Retinal pigment epithelial cell (primary cell): ENCODE data around the gene GADD45B.

ENCODE experiments used
- DNase-seq: peaks from one replicate; pipeline ENCODE4 v3.0.0-alpha.2; 2010; ENCODE audit warnings: low read depth
- H3K4me3 ChIP-seq: 2 replicates; pipeline ENCODE4 v1.5.1; 2011; ENCODE audit warnings: mild to moderate bottlenecking, low read length, control low read depth, moderate library complexity
- TF ChIP-seq, protein P1 (sequence below): conservative IDR thresholded peaks from 2 replicates; pipeline ENCODE4 v1.5.1; 2011; ENCODE audit warnings: low read depth, low read length, control low read depth, inconsistent platforms

GADD45B gene

DNA sequence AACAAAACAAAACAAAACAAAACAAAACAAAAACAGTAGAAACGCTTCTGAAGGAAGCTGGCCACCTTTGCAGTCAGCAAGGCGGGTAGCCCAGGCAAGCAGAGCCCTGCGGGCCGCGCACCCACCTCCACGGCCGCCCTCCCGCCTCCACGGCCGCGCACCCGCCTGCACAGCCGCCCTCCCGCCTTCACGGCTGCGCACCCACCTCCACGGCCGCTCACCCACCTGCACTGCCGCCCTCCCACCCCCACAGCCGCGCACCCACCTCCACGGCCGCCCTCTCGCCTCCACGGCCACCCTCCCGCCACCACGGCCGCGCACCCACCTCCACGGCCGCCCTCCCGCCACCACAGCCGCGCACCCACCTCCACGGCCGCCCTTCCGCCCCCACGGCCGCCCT is 39.5 kb upstream of the GADD45B start:
- no peak overlapping the region for H3K4me3 ChIP-seq
- TF ChIP-seq, protein P1, sequence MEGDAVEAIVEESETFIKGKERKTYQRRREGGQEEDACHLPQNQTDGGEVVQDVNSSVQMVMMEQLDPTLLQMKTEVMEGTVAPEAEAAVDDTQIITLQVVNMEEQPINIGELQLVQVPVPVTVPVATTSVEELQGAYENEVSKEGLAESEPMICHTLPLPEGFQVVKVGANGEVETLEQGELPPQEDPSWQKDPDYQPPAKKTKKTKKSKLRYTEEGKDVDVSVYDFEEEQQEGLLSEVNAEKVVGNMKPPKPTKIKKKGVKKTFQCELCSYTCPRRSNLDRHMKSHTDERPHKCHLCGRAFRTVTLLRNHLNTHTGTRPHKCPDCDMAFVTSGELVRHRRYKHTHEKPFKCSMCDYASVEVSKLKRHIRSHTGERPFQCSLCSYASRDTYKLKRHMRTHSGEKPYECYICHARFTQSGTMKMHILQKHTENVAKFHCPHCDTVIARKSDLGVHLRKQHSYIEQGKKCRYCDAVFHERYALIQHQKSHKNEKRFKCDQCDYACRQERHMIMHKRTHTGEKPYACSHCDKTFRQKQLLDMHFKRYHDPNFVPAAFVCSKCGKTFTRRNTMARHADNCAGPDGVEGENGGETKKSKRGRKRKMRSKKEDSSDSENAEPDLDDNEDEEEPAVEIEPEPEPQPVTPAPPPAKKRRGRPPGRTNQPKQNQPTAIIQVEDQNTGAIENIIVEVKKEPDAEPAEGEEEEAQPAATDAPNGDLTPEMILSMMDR = no peak
- DNase-seq = no peak

GRCh38 chr19:2436926-2437325 is 39.0 kb upstream of the GADD45B start:
- no peak overlapping the region for H3K4me3 ChIP-seq
- TF ChIP-seq, protein P1 = no peak
- DNase-seq = no peak

GRCh38 chr19:2438178-2438577 is 37.7 kb upstream of the GADD45B start:
- TF ChIP-seq, protein P1 = no peak
- DNase-seq = no peak
- no peak overlapping the region for H3K4me3 ChIP-seq

- no peak overlapping the region for H3K4me3 ChIP-seq
- no peak for DNase-seq
- TF ChIP-seq, protein P1 = no peak
Measured at GRCh38 chr19:2440515-2440914, 35.4 kb upstream of the GADD45B start.

DNA sequence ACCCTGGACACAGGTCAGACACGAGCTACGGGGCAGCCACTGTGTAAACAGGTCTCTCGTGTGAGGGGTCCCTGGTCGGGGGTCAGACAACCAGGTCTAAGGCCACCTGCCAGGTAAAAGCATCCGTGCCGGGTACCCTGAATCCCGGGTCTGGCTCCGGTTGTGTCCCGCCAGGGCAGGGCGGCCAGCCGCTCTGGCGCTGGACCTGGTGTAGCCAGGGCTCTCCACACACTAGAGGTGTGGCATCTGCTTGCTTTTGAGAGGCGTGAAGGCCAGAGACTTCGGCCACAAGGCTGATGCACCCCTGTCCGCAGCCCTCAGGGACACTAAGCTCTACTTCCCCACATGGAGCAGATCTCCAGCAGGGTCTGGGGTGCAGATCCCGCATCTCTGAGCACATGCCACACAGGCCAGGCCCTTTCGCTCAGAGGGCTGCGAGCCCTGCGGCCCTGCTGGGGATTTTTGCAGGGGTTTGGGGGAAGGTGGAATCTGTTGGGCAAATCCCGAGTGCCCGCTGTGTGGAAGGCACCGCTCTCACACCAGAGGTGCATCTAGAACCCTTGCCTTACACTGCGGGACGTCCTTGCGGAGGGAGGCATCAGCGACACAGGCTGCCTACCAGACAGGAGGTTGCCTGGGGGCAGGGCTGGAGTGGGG is 34.7 kb upstream of the GADD45B start:
- no peak overlapping the region for H3K4me3 ChIP-seq
- TF ChIP-seq, protein P1 = no peak
- no peak for DNase-seq

GRCh38 chr19:2443116-2443784 is 32.7 kb upstream of the GADD45B start:
- H3K4me3 ChIP-seq = no peak overlapping the region
- TF ChIP-seq, protein P1 = no peak
- no peak for DNase-seq

DNA sequence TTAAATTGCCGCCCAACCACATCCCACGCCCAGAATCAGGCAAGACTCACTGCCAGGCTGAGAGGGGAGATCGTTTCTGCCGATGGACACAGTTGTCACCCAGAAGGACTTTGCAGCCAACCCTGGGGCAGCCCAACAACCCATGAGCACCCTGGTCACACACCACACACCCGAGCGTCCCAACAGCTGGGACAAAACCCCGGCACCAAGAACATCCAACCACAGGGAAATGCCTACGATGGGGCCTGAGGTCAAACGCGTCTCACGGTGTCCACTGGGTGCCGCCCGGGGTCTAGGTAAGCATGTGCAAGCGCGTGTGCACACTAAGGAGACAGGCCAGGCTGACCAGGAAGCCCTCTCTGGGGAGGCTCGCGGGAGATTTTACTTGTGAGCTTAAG is 32.1 kb upstream of the GADD45B start:
- no peak for DNase-seq
- H3K4me3 ChIP-seq = no peak overlapping the region
- TF ChIP-seq, protein P1 = no peak
